GM12865 (cell line): ENCODE measurements around the gene PIK3CA.
A peak's percentile ranks its signal among the peaks of the same experiment; 100 is the strongest.
"Not testable (repeated sequence)": the region's sequence is repeated elsewhere in the genome, so short reads cannot be mapped to it uniquely, and the experiment has no call there.

Experiments used
- DNase-seq: peaks from one replicate; pipeline ENCODE4 v3.0.0; 2010; ENCODE audit warnings: low read depth
- H3K4me3 ChIP-seq: 2 replicates; pipeline ENCODE4 v1.5.1; 2011; ENCODE audit warnings: mild to moderate bottlenecking, low read depth, low read length, control low read depth
- CTCF ChIP-seq: IDR thresholded peaks from 2 replicates; pipeline ENCODE4 v1.5.1; 2011; ENCODE audit warnings: low read length, control low read depth, low read depth, inconsistent platforms; ENCODE audit not compliant: insufficient read depth; ENCODE audit errors: missing control alignments

PIK3CA gene

GRCh38 chr3:179113903-179114302 lies 34.3 kb upstream of the PIK3CA start:
- no peak overlapping the region for H3K4me3 ChIP-seq
- DNase-seq, result no peak
- TF ChIP-seq CTCF, result no peak

GRCh38 chr3:179115444-179115843 lies 32.7 kb upstream of the PIK3CA start:
- DNase-seq, H3K4me3 ChIP-seq: not testable (repeated sequence)

- TF ChIP-seq CTCF, result no peak
- no peak overlapping the region for H3K4me3 ChIP-seq
- no peak for DNase-seq
These were observed 31.3 kb upstream of the PIK3CA start for GRCh38 chr3:179116816-179117215.

- not testable (repeated sequence) for H3K4me3 ChIP-seq, DNase-seq
These were observed 15.8 kb upstream of the PIK3CA start for GRCh38 chr3:179132191-179132890.

- no peak for TF ChIP-seq CTCF
- no peak overlapping the region for H3K4me3 ChIP-seq
- no peak for DNase-seq
These were observed 14.6 kb upstream of the PIK3CA start for GRCh38 chr3:179133575-179133974.

GRCh38 chr3:179136195-179136594 lies 12.0 kb upstream of the PIK3CA start:
- no peak for DNase-seq
- TF ChIP-seq CTCF, result no peak

GRCh38 chr3:179141890-179142289 lies 6.3 kb upstream of the PIK3CA start:
- H3K4me3 ChIP-seq, result no peak overlapping the region
- DNase-seq, result no peak
- TF ChIP-seq CTCF, result no peak

More at GRCh38 chr3:179136195-179136594, 12.0 kb upstream of the PIK3CA start:
- no peak overlapping the region for H3K4me3 ChIP-seq

- peak overlapping the region; percentile 82 for H3K4me3 ChIP-seq
- peak; percentile 49 for TF ChIP-seq CTCF
- peak; percentile 61 for DNase-seq
These were observed 1.1 kb upstream of the PIK3CA start for GRCh38 chr3:179146911-179147513.
